GM19395 (cell line): ENCODE measurements around the gene TIAM1.

Experiments used
- ATAC-seq: cut with Tn5 transposase; IDR thresholded peaks from one replicate; pipeline ENCODE4 v1.9.1; 2021; ENCODE audit warnings: mild to moderate bottlenecking, moderate library complexity; ENCODE audit not compliant: unreplicated experiment

TIAM1 gene

DNA sequence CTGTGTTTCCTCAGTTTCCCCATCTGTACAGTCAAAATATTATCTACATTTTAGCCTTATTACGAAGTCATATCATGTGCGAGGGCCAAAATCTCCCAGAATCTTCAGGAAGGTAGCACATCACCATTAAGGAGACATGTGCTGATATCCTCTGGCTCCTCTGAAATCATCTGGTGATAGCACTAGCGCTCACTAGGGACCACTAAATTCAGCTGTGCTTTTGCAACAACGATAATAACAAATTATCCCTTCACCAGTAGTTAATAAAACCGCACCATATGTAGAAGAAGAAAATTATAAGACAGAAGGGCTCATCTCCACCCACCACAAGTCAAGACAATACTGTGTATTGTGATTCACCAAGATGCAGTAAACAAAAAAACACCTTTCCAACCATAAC is 53.3 kb downstream of the TIAM1 start:
- no peak for ATAC-seq

- ATAC-seq = no peak
These were observed 54.4 kb downstream of the TIAM1 start for GRCh38 chr21:31289702-31290101.

- ATAC-seq = no peak
These were observed 55.9 kb downstream of the TIAM1 start for GRCh38 chr21:31288191-31288590.

- ATAC-seq = no peak
These were observed 56.9 kb downstream of the TIAM1 start for GRCh38 chr21:31287201-31287600.

GRCh38 chr21:31286621-31287020 is 57.4 kb downstream of the TIAM1 start:
- ATAC-seq = no peak

DNA sequence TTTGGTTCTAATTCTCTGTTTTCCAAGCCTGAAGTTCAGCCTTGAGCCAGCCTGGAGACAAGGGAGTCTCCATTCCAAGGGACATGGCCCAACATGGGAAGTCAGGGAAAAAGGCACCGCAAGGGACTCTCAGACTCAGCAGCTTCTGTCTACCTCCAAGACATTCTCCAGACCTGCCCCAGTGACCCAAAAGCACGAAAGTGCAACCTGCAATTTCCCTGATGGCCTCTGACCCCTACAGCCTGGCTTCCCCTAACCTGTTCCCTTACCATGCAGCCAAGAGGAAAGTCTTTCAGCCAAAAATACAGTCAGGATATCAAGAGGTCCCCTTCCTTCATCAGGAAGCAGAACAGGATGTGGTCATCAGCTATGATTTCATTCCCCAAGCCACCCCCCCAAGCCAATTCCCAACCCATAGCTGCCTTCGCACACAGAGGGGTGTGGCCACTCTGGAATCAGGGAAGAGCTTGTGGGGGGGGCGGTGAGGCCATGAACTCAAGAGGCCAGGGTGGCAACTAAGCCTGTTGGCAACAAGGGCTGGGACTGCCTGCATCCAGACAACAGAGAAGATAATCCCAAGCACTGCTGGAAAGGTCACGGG is 59.2 kb downstream of the TIAM1 start:
- ATAC-seq = no peak

DNA sequence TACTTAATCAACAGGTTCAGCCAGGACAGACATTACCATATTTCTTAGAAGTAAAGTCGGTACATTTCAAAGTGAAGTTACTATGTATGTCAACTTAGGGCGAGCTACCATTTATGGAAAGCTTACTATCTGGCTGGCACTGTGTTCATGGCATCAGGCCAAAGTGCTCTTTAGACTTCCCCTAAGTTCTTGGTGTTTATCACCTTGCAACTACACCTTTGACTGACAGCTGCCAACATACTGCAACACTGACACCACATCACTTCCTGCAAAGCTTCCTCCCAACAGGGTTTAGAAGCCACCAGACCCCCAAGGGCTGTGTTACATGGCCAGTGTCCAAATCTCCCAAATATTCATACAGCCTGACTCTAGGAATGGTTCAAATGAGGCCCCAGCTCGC is 61.0 kb downstream of the TIAM1 start:
- ATAC-seq = no peak

GRCh38 chr21:31282095-31282709 is 61.9 kb downstream of the TIAM1 start:
- ATAC-seq = no peak

GRCh38 chr21:31281561-31281960 is 62.5 kb downstream of the TIAM1 start:
- ATAC-seq = no peak

DNA sequence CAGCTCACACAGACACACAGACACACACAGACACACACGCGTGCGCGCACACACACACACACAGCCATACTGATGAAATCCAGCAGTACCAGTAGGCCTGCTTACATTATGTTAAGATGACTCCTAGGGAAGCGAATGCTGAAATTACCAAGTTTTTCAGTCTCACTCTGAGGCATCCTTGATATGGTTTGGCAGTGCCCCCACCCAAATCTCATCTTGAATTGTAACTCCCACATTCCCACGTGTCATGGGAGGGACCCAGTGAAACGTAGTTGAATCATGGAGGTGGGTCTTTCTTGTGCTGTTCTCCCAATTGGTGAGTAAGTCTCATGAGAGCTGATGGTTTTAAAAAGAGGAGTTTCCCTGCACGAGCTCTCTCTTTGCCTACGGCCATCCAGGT is 64.1 kb downstream of the TIAM1 start:
- ATAC-seq = no peak

- ATAC-seq = no peak
These were observed 64.8 kb downstream of the TIAM1 start for GRCh38 chr21:31279214-31279613.

GRCh38 chr21:31278511-31279130 is 65.4 kb downstream of the TIAM1 start:
- ATAC-seq = no peak

DNA sequence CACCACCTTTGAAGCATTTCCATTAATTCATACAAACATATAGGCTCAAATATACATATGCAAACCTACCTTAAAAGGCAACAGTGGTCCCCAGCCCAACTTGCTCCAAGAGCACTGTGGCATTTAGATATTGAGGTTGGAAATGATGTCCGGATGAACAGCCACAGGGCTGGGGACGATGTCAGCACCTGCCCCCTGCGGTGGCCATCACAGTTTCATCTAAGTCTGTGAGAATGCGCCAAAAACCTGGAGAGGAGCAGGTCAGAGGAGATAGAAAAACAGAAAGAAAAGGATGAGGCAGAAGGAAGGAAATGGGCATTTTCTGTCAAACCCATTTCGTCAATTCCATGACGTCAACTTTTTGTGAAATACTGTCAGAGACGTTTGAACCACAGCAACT is 67.4 kb downstream of the TIAM1 start:
- no peak for ATAC-seq

- ATAC-seq = no peak
These were observed 68.2 kb downstream of the TIAM1 start for GRCh38 chr21:31275901-31276300.

DNA sequence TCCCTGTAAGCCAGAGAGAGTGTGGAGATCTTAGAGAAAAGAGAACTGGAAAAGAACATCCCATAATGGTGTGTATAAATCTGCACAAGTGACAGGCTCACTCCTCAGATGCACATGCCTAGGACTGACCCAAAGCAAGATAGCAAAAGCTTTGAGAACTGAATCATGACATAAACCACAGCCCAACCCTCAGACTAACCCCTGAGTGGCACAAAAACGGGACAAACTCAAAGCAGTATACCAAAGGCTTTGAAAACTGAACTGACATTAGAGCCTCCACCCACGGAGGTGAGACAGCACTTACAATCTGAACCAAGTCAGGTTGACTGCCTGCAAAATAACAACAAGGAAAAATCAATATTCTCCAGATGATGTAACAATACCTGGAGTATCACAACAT is 70.8 kb downstream of the TIAM1 start:
- no peak for ATAC-seq

GRCh38 chr21:31268090-31268489 is 76.0 kb downstream of the TIAM1 start:
- no peak for ATAC-seq

- no peak for ATAC-seq
These were observed 76.4 kb downstream of the TIAM1 start for GRCh38 chr21:31267644-31268043.

GRCh38 chr21:31266241-31266640 is 77.8 kb downstream of the TIAM1 start:
- ATAC-seq = no peak

DNA sequence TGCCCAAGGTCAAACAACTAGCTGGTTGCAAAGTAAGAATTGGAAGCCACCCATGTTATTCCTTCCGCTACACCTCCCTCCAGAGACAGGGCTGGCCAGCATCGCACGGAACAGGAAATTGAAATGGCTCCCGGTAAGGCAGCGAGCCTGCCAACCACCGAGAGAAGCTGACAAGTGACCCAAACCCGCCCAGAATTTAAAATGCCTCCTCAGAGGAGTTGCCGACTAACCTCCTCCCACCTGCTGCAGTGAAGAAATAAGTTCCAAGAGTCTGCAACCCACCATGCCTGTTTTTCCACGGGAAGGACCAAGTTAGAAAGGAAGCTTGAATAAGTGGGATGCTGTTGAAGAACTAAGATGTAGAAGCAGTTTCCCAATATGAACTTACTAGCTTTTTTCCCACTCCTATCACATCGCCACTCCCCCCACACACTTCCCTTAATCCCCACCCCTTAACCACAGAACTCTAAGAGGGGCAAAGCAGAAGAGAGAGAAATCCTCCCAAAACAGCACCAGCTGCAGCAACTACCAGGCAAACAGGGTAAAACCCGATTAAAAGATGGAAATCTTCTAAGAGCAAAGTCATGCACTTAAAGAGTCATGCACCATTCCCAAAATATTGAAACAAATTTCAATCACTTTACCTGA is 78.6 kb downstream of the TIAM1 start:
- no peak for ATAC-seq

GRCh38 chr21:31264574-31264973 is 79.5 kb downstream of the TIAM1 start:
- ATAC-seq = no peak

GRCh38 chr21:31262728-31263127 is 81.3 kb downstream of the TIAM1 start:
- ATAC-seq = no peak

GRCh38 chr21:31261759-31262158 is 82.3 kb downstream of the TIAM1 start:
- ATAC-seq = no peak
